WTC11 (cell line): ENCODE data around the gene BBS9. TPM values are rescaled to one million over a fixed set of nuclear protein-coding genes. Genes with fewer than 3 reads are reported as not detected.

Experiments used
- ATAC-seq: fragments of 200-7000 bp; cut with Tn5 transposase; 2 replicates; pipeline ENCODE4 v1.10.0; 2021; ENCODE audit warnings: mild to moderate bottlenecking, moderate library complexity
- CTCF ChIA-PET: fragments of 300-600 bp; sonication (Branson Sonifier 250); formaldehyde crosslinking; loops from one replicate; lab custom pipeline; 2021; ENCODE audit warnings: antibody characterized with exemption; lab: Charles Lee
- POLR2A ChIA-PET: fragments of 350-600 bp; sonication (Branson Sonifier 250); formaldehyde crosslinking; loops from one replicate; lab custom pipeline; 2021; ENCODE audit warnings: antibody characterized with exemption; lab: Charles Lee
- DNase-seq: peaks from one replicate; pipeline ENCODE4 v3.0.0; 2021; ENCODE audit warnings: low spot score
- H3K27ac Mint-ChIP-seq: 2 replicates; pipeline ENCODE4 v1.8.0; 2021; ENCODE audit warnings: mixed read lengths
- H3K27me3 Mint-ChIP-seq: 2 replicates; pipeline ENCODE4 v1.8.0; 2021; ENCODE audit warnings: low read depth, mild to moderate bottlenecking, moderate library complexity, mixed read lengths
- H3K36me3 Mint-ChIP-seq: 2 replicates; pipeline ENCODE4 v1.8.0; 2021; ENCODE audit warnings: mixed read lengths
- H3K4me1 Mint-ChIP-seq: 2 replicates; pipeline ENCODE4 v1.8.0; 2022; ENCODE audit warnings: mixed read lengths
- H3K4me3 Mint-ChIP-seq: 2 replicates; pipeline ENCODE4 v1.8.0; 2021; ENCODE audit warnings: mild to moderate bottlenecking, moderate library complexity, mixed read lengths
- H3K9me3 Mint-ChIP-seq: 2 replicates; pipeline ENCODE4 v1.8.0; 2021; ENCODE audit warnings: mixed read lengths
- ELF4 ChIP-seq: sonication (generic); formaldehyde crosslinking; IDR thresholded peaks from 2 replicates; pipeline ENCODE4 v1.8.1; 2022; ENCODE audit warnings: low read depth, mild to moderate bottlenecking, moderate library complexity, missing genetic modification reagents
- FOXJ3 ChIP-seq: sonication (generic); formaldehyde crosslinking; IDR thresholded peaks from 2 replicates; pipeline ENCODE4 v1.9.0; 2021; ENCODE audit warnings: missing genetic modification reagents, mild to moderate bottlenecking, borderline replicate concordance
- NR3C1 ChIP-seq: sonication (generic); formaldehyde crosslinking; conservative IDR thresholded peaks from 2 replicates; pipeline ENCODE4 v1.8.1; 2023; ENCODE audit warnings: low read depth, mild to moderate bottlenecking, missing genetic modification reagents
- OVOL2 ChIP-seq: fragments of 250-450 bp; sonication (Bioruptor Pico); IDR thresholded peaks from 2 replicates; pipeline ENCODE4 v1.9.0; 2021; ENCODE audit warnings: mild to moderate bottlenecking, borderline replicate concordance
- RORB ChIP-seq: fragments of 250-450 bp; sonication (Bioruptor Pico); IDR thresholded peaks from 2 replicates; pipeline ENCODE4 v1.9.0; 2021; ENCODE audit warnings: mild to moderate bottlenecking
- SP1 ChIP-seq: sonication (generic); formaldehyde crosslinking; conservative IDR thresholded peaks from 2 replicates; pipeline ENCODE4 v1.8.1; 2022; ENCODE audit warnings: missing genetic modification reagents
- ZNF138 ChIP-seq: sonication (generic); formaldehyde crosslinking; conservative IDR thresholded peaks from 2 replicates; pipeline ENCODE4 v1.8.1; 2022; ENCODE audit warnings: mild to moderate bottlenecking, moderate library complexity, missing genetic modification reagents
- ZNF219 ChIP-seq: sonication (generic); formaldehyde crosslinking; IDR thresholded peaks from 2 replicates; pipeline ENCODE4 v1.8.0; 2023; ENCODE audit warnings: missing genetic modification reagents, mild to moderate bottlenecking, borderline replicate concordance
- total RNA-seq: library from RNA; stranded (reverse); gene quantifications from 3 replicates; pipeline ENCODE4 v1.2.3, GENCODE V29; 2021
- TF ChIP-seq, protein P1 (sequence below): fragments of 250-450 bp; sonication (Bioruptor Pico); conservative IDR thresholded peaks from 2 replicates; pipeline ENCODE4 v1.9.0; 2021; ENCODE audit warnings: mild to moderate bottlenecking
- TF ChIP-seq, protein P2 (sequence below): sonication (generic); formaldehyde crosslinking; IDR thresholded peaks from 2 replicates; pipeline ENCODE4 v1.8.1; 2023; ENCODE audit warnings: mild to moderate bottlenecking, missing genetic modification reagents, borderline replicate concordance
- TF ChIP-seq, protein P3 (sequence below): sonication (generic); formaldehyde crosslinking; IDR thresholded peaks from 2 replicates; pipeline ENCODE4 v1.8.1; 2022; ENCODE audit warnings: low read depth, missing genetic modification reagents, borderline replicate concordance
- TF ChIP-seq, protein P4 (sequence below): fragments of 250-450 bp; sonication (Bioruptor Pico); IDR thresholded peaks from 2 replicates; pipeline ENCODE4 v1.9.0; 2021; ENCODE audit warnings: mild to moderate bottlenecking
- TF ChIP-seq, protein P5 (sequence below): sonication (generic); formaldehyde crosslinking; IDR thresholded peaks from 2 replicates; pipeline ENCODE4 v1.8.1; 2022; ENCODE audit warnings: mild to moderate bottlenecking, moderate library complexity, missing genetic modification reagents
- TF ChIP-seq, protein P6 (sequence below): fragments of 200-600 bp; IDR thresholded peaks from 2 replicates; pipeline ENCODE4 v1.8.0; 2022; ENCODE audit warnings: antibody characterized with exemption
- TF ChIP-seq, protein P7 (sequence below): fragments of 250-450 bp; sonication (Bioruptor Pico); IDR thresholded peaks from 2 replicates; pipeline ENCODE4 v2.1.2; 2022; ENCODE audit warnings: mild to moderate bottlenecking, moderate library complexity
- TF ChIP-seq, protein P8 (sequence below): sonication (generic); formaldehyde crosslinking; IDR thresholded peaks from 2 replicates; pipeline ENCODE4 v1.8.0; 2022; ENCODE audit warnings: mild to moderate bottlenecking, missing genetic modification reagents

BBS9 gene
- total RNA-seq, 1 experiment from 2014 or later, result 56.6 TPM

DNA sequence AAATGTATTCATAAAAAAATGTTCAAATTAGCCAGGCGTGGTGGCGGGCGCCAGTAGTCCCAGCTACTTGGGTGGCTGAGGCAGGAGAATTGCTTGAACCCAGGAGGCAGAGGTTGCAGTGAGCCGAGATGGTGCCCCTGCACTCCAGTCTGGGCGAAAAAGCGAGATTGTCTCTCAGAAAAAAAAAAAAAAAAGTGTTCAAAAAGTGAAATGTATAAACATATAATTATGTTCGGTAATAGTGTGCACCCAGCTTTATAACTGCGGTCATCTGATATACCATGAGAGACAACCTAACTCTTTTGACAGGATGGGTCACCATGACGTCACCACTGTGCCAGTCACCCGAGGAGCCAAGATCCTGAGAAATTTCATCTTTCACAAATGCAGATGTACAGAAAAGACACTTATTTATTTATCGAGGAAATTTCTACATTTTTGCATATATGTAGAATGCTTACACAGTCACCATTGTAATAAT is 19.6 kb upstream of the BBS9 start:
- H3K27me3 Mint-ChIP-seq, result peaks cover 52% of the 10 kb centered on the region
- H3K4me3 Mint-ChIP-seq, result peak overlapping the region; percentile 69
- POLR2A ChIA-PET, result no interaction called here
- TF ChIP-seq, protein P1, sequence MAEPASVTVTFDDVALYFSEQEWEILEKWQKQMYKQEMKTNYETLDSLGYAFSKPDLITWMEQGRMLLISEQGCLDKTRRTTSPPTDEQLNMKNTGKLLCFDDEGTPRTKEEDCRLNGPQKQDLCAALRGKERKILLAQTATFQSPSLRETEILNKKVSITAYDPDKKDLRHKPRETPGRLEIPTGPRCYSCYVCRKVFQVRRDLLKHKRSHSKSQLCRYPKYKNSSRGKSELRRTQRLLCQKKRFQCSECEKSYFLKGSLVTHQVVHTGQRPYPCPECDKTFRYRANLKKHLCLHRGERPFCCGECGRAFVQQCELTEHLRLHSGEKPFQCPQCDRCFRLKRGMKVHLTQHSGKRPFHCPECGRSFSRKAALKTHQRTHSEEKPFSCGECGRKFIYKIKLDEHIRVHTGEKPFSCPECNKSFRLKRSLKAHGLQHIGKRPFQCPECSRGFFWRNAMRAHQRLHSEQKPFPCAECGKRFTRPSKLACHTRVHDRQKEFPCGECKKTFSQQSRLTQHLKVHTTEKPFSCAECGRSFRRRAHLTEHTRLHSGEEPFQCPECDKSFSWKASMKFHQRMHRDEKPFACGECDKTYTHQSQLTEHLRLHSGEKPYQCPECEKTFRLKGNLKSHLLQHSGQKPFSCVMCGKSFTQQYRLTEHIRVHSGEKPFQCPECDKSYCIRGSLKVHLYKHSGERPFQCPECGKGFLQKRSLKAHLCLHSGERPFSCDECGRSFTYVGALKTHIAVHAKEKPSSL, result no peak
- no peak for TF ChIP-seq OVOL2 (CRISPR knock-in tag)
- no peak for TF ChIP-seq ELF4 (CRISPR knock-in tag)
- no peak for TF ChIP-seq RORB (CRISPR knock-in tag)
- no peak for TF ChIP-seq FOXJ3 (CRISPR knock-in tag)
- TF ChIP-seq ZNF138, result no peak
- TF ChIP-seq ZNF219 (CRISPR knock-in tag), result no peak
- TF ChIP-seq, protein P2, sequence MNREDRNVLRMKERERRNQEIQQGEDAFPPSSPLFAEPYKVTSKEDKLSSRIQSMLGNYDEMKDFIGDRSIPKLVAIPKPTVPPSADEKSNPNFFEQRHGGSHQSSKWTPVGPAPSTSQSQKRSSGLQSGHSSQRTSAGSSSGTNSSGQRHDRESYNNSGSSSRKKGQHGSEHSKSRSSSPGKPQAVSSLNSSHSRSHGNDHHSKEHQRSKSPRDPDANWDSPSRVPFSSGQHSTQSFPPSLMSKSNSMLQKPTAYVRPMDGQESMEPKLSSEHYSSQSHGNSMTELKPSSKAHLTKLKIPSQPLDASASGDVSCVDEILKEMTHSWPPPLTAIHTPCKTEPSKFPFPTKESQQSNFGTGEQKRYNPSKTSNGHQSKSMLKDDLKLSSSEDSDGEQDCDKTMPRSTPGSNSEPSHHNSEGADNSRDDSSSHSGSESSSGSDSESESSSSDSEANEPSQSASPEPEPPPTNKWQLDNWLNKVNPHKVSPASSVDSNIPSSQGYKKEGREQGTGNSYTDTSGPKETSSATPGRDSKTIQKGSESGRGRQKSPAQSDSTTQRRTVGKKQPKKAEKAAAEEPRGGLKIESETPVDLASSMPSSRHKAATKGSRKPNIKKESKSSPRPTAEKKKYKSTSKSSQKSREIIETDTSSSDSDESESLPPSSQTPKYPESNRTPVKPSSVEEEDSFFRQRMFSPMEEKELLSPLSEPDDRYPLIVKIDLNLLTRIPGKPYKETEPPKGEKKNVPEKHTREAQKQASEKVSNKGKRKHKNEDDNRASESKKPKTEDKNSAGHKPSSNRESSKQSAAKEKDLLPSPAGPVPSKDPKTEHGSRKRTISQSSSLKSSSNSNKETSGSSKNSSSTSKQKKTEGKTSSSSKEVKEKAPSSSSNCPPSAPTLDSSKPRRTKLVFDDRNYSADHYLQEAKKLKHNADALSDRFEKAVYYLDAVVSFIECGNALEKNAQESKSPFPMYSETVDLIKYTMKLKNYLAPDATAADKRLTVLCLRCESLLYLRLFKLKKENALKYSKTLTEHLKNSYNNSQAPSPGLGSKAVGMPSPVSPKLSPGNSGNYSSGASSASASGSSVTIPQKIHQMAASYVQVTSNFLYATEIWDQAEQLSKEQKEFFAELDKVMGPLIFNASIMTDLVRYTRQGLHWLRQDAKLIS (CRISPR knock-in tag), result no peak
- TF ChIP-seq, protein P3, sequence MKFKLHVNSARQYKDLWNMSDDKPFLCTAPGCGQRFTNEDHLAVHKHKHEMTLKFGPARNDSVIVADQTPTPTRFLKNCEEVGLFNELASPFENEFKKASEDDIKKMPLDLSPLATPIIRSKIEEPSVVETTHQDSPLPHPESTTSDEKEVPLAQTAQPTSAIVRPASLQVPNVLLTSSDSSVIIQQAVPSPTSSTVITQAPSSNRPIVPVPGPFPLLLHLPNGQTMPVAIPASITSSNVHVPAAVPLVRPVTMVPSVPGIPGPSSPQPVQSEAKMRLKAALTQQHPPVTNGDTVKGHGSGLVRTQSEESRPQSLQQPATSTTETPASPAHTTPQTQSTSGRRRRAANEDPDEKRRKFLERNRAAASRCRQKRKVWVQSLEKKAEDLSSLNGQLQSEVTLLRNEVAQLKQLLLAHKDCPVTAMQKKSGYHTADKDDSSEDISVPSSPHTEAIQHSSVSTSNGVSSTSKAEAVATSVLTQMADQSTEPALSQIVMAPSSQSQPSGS (CRISPR knock-in tag), result no peak
- no peak for TF ChIP-seq SP1
- TF ChIP-seq, protein P4, sequence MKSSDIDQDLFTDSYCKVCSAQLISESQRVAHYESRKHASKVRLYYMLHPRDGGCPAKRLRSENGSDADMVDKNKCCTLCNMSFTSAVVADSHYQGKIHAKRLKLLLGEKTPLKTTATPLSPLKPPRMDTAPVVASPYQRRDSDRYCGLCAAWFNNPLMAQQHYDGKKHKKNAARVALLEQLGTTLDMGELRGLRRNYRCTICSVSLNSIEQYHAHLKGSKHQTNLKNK (CRISPR knock-in tag), result no peak
- no peaks in the 10 kb centered on the region for H3K36me3 Mint-ChIP-seq
- ATAC-seq, result no peak
- DNase-seq, result no peak
- peaks cover 17% of the 10 kb centered on the region for H3K4me1 Mint-ChIP-seq
- no peak overlapping the region for H3K27ac Mint-ChIP-seq
- H3K9me3 Mint-ChIP-seq, result no peaks in the 10 kb centered on the region
- CTCF ChIA-PET, result interaction anchor here (0.6 to 3.9 kb wide), 14 partner anchors 20 to 343 kb away, joined by 3 to 27 read pairs (median 4); partner anchors contain the start of genes BBS9, FKBP9 and NT5C3A

DNA sequence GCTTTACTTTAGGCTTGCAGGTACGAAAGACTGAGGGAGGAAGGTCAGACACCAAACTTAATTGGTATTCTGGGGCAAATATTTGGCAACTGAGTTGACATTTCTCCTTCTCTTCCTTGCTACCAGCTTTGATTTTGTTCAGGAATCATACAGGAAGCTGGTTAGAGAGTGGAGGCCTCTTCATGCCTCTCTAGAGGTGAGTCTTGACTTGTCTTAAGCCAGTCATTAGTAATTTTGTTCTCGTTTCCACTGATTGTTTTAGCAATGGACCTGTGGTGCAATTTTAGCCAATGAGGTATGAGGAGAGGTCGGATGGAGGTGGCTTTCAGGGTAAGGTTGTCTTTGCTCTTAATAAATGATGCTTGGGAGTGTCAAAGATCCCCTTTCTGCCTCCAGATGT is 17.8 kb upstream of the BBS9 start:
- ChIA-PET CTCF (no interaction called here), POLR2A (no interaction called here)
- no peaks in the 10 kb centered on the region for H3K9me3 Mint-ChIP-seq
- no peak overlapping the region for H3K27ac Mint-ChIP-seq
- H3K36me3 Mint-ChIP-seq, result no peaks in the 10 kb centered on the region
- DNase-seq (no peak), ATAC-seq (no peak)
- peaks cover 17% of the 10 kb centered on the region for H3K4me1 Mint-ChIP-seq
- peaks cover 61% of the 10 kb centered on the region for H3K27me3 Mint-ChIP-seq
- no peak overlapping the region for H3K4me3 Mint-ChIP-seq
- TF ChIP-seq, protein P2 (CRISPR knock-in tag), result no peak
- TF ChIP-seq ELF4 (CRISPR knock-in tag) (no peak), SP1 (no peak), NR3C1 (CRISPR knock-in tag) (no peak)
- TF ChIP-seq, protein P5, sequence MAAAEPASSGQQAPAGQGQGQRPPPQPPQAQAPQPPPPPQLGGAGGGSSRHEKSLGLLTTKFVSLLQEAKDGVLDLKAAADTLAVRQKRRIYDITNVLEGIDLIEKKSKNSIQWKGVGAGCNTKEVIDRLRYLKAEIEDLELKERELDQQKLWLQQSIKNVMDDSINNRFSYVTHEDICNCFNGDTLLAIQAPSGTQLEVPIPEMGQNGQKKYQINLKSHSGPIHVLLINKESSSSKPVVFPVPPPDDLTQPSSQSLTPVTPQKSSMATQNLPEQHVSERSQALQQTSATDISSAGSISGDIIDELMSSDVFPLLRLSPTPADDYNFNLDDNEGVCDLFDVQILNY (CRISPR knock-in tag), result no peak
- TF ChIP-seq, protein P6, sequence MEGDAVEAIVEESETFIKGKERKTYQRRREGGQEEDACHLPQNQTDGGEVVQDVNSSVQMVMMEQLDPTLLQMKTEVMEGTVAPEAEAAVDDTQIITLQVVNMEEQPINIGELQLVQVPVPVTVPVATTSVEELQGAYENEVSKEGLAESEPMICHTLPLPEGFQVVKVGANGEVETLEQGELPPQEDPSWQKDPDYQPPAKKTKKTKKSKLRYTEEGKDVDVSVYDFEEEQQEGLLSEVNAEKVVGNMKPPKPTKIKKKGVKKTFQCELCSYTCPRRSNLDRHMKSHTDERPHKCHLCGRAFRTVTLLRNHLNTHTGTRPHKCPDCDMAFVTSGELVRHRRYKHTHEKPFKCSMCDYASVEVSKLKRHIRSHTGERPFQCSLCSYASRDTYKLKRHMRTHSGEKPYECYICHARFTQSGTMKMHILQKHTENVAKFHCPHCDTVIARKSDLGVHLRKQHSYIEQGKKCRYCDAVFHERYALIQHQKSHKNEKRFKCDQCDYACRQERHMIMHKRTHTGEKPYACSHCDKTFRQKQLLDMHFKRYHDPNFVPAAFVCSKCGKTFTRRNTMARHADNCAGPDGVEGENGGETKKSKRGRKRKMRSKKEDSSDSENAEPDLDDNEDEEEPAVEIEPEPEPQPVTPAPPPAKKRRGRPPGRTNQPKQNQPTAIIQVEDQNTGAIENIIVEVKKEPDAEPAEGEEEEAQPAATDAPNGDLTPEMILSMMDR, result no peak
- TF ChIP-seq, protein P7, sequence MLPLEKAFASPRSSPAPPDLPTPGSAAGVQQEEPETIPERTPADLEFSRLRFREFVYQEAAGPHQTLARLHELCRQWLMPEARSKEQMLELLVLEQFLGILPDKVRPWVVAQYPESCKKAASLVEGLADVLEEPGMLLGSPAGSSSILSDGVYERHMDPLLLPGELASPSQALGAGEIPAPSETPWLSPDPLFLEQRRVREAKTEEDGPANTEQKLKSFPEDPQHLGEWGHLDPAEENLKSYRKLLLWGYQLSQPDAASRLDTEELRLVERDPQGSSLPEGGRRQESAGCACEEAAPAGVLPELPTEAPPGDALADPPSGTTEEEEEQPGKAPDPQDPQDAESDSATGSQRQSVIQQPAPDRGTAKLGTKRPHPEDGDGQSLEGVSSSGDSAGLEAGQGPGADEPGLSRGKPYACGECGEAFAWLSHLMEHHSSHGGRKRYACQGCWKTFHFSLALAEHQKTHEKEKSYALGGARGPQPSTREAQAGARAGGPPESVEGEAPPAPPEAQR, result no peak
- TF ChIP-seq, protein P8, sequence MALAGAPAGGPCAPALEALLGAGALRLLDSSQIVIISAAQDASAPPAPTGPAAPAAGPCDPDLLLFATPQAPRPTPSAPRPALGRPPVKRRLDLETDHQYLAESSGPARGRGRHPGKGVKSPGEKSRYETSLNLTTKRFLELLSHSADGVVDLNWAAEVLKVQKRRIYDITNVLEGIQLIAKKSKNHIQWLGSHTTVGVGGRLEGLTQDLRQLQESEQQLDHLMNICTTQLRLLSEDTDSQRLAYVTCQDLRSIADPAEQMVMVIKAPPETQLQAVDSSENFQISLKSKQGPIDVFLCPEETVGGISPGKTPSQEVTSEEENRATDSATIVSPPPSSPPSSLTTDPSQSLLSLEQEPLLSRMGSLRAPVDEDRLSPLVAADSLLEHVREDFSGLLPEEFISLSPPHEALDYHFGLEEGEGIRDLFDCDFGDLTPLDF (CRISPR knock-in tag), result no peak
